Left lung (tissue), 10 donors: ENCODE results near the gene TLR4. TPM values are rescaled to one million over a fixed set of nuclear protein-coding genes. Genes with fewer than 3 reads are reported as not detected.

Experiments
- ATAC-seq: fragments of 200-7000 bp; cut with Tn5 transposase; one replicate; pipeline ENCODE4 v1.9.1; 2020; ENCODE audit warnings: moderate library complexity
- DNase-seq, 4 donors: peaks; one replicate each; pipeline ENCODE4 v3.0.0-alpha.2; 2013 to 2020
- H3K27ac ChIP-seq, 2 donors: fragments of 200-600 bp; sonication (generic) in 1 of 2; one replicate each; pipeline versions ENCODE4 v1.5.0 to v1.8.0; 2020 to 2021
- H3K27me3 ChIP-seq, 2 donors: fragments of 200-600 bp; sonication (generic) in 1 of 2; one replicate each; pipeline versions ENCODE4 v1.5.0 to v1.8.0; 2020 to 2021
- H3K36me3 ChIP-seq, 2 donors: fragments of 200-600 bp; sonication (generic) in 1 of 2; one replicate each; pipeline versions ENCODE4 v1.5.0 to v1.8.0; 2020 to 2021
- H3K4me1 ChIP-seq, 2 donors: fragments of 200-600 bp; one replicate each; pipeline ENCODE4 v1.8.0; 2021
- H3K4me3 ChIP-seq, 2 donors: fragments of 200-600 bp; sonication (generic) in 1 of 2; one replicate each; pipeline versions ENCODE4 v1.5.0 to v1.8.0; 2020 to 2021; ENCODE audit warnings: mild to moderate bottlenecking in 1 of 2
- H3K9me3 ChIP-seq, 2 donors: fragments of 200-600 bp; sonication (generic) in 1 of 2; one replicate each; pipeline versions ENCODE4 v1.5.0 to v1.8.0; 2020 to 2021
- CTCF ChIP-seq, 2 donors: fragments of 200-600 bp; sonication (generic) in 1 of 2; IDR thresholded peaks; one replicate each; pipeline versions ENCODE4 v1.5.0 to v1.8.0; 2021; ENCODE audit warnings: antibody characterized with exemption in 2 of 2
- intact Hi-C, 2 donors: fragments of 100-400 bp; cut with DNase I; formaldehyde crosslinking; loops; one replicate each; pipeline versions ENCODE4 v1.11.2 to v1.14.2; 2022
- polyA plus RNA-seq, 6 donors: library from polyadenylated mRNA; unstranded; fragments of 120-200 nt; gene quantifications; one replicate each; pipeline ENCODE4 v1.2.1, GENCODE V29; 2013; ENCODE audit not compliant: insufficient read length in 6 of 6
- total RNA-seq, 2 donors: library from RNA; stranded (reverse); fragmentation: NEBNext Ultra II Directional; extraction: Animal tissue kit (Norgen Biotek cat#: 25700); gene quantifications; one replicate each; pipeline ENCODE4 v1.2.1, GENCODE V29; 2021
- donor health status: DM: no; HTN: yes; CAD: no.
- donor health status: DM: no; HTN: no; CAD: no.

TLR4 gene
- total and polyA plus RNA-seq, 8 donors = 7.9 to 62.1 (median 11.0) TPM

- ATAC-seq (no peak), DNase-seq (no peak)
- no peaks in the 10 kb centered on the region for H3K27me3 ChIP-seq
- no peak overlapping the region for H3K4me3 ChIP-seq
- no peak overlapping the region for H3K27ac ChIP-seq
- H3K36me3 ChIP-seq = no peaks in the 10 kb centered on the region
- TF ChIP-seq CTCF (IDR thresholded peaks at IDR 0.05) = no peak
- H3K9me3 ChIP-seq = no peaks in the 10 kb centered on the region
- intact Hi-C loops = no loop called here
- H3K4me1 ChIP-seq = no peaks in the 10 kb centered on the region
These were observed 53.5 kb downstream of the TLR4 start for GRCh38 chr9:117757561-117758190.

- Histone ChIP-seq H3K27ac (no peak overlapping the region), H3K4me1 (no peaks in the 10 kb centered on the region), H3K27me3 (no peaks in the 10 kb centered on the region), H3K4me3 (no peak overlapping the region), H3K9me3 (no peaks in the 10 kb centered on the region), H3K36me3 (no peaks in the 10 kb centered on the region)
- ATAC-seq (no peak), DNase-seq (no peak)
- TF ChIP-seq CTCF (IDR thresholded peaks at IDR 0.05) = no peak
- intact Hi-C loops = no loop called here
These were observed 59.1 kb downstream of the TLR4 start for GRCh38 chr9:117763314-117763713.

GRCh38 chr9:117768750-117769395, 64.7 kb downstream of the TLR4 start:
- Histone ChIP-seq H3K9me3 (no peaks in the 10 kb centered on the region), H3K4me1 (no peaks in the 10 kb centered on the region), H3K27ac (no peak overlapping the region), H3K36me3 (no peaks in the 10 kb centered on the region), H3K4me3 (no peak overlapping the region), H3K27me3 (no peaks in the 10 kb centered on the region)
- ATAC-seq = no peak
- no peak for DNase-seq
- no peak for TF ChIP-seq CTCF (IDR thresholded peaks at IDR 0.05)
- intact Hi-C loops = no loop called here

GRCh38 chr9:117771136-117771535, 66.9 kb downstream of the TLR4 start:
- Histone ChIP-seq H3K27me3 (no peaks in the 10 kb centered on the region), H3K36me3 (no peaks in the 10 kb centered on the region), H3K4me3 (no peak overlapping the region), H3K27ac (no peak overlapping the region), H3K4me1 (no peaks in the 10 kb centered on the region), H3K9me3 (no peaks in the 10 kb centered on the region)
- DNase-seq (no peak), ATAC-seq (no peak)
- no peak for TF ChIP-seq CTCF (IDR thresholded peaks at IDR 0.05)
- intact Hi-C loops = no loop called here

- intact Hi-C loops = no loop called here
- TF ChIP-seq CTCF (IDR thresholded peaks at IDR 0.05) = no peak
- no peaks in the 10 kb centered on the region for H3K9me3 ChIP-seq
- no peak overlapping the region for H3K27ac ChIP-seq
- no peak overlapping the region for H3K4me3 ChIP-seq
- no peaks in the 10 kb centered on the region for H3K36me3 ChIP-seq
- ATAC-seq (no peak), DNase-seq (no peak)
- H3K4me1 ChIP-seq = no peaks in the 10 kb centered on the region
- H3K27me3 ChIP-seq = no peaks in the 10 kb centered on the region
These were observed 68.8 kb downstream of the TLR4 start for GRCh38 chr9:117772960-117773359.
